Kidney (tissue), 14 donors: ENCODE measurements around the gene EN1. TPM values are rescaled to one million over a fixed set of nuclear protein-coding genes. Genes with fewer than 3 reads are reported as not detected.

Experiments used
- DNase-seq, 5 donors: peaks; one replicate each; pipeline ENCODE4 v3.0.0-alpha.2; 2013 to 2020
- FAIRE-seq: peaks from 2 replicates; lab custom pipeline; 2012; peaks lifted over from hg19 to GRCh38; lab: Jason Lieb, UNC
- H3K27ac ChIP-seq, 2 donors: one replicate each; pipeline ENCODE4 v1.7.0; 2013; ENCODE audit warnings: low read depth in 2 of 2, low read length in 2 of 2, inconsistent platforms in 1 of 2
- H3K27me3 ChIP-seq: one replicate; pipeline ENCODE4 v1.7.1; 2013; ENCODE audit warnings: low read length, inconsistent platforms; ENCODE audit not compliant: control insufficient read depth, insufficient read depth
- H3K36me3 ChIP-seq, 3 donors: one replicate each; pipeline versions ENCODE4 v1.7.0 to v1.7.1; 2013; ENCODE audit warnings: low read length in 3 of 3, control low read depth in 1 of 3, inconsistent platforms in 1 of 3; ENCODE audit not compliant: insufficient read depth in 3 of 3, control insufficient read depth in 2 of 3
- H3K4me1 ChIP-seq, 3 donors: one replicate each; pipeline versions ENCODE4 v1.7.0 to v1.7.1; 2013; ENCODE audit warnings: low read length in 3 of 3, inconsistent platforms in 1 of 3, low read depth in 1 of 3; ENCODE audit not compliant: control insufficient read depth in 2 of 3, insufficient read depth in 2 of 3
- H3K4me3 ChIP-seq, 3 donors: one replicate each; pipeline versions ENCODE4 v1.7.0 to v1.8.1; 2013; ENCODE audit warnings: low read length in 3 of 3, control low read depth in 1 of 3, inconsistent platforms in 1 of 3
- H3K9ac ChIP-seq, 3 donors: one replicate each; pipeline versions ENCODE4 v1.7.0 to v1.7.1; 2013; ENCODE audit warnings: low read length in 3 of 3, control low read depth in 1 of 3, inconsistent platforms in 1 of 3
- H3K9me3 ChIP-seq, 3 donors: one replicate each; pipeline versions ENCODE4 v1.7.0 to v1.7.1; 2013; ENCODE audit warnings: low read length in 3 of 3, control low read depth in 1 of 3, inconsistent platforms in 1 of 3; ENCODE audit not compliant: control insufficient read depth in 2 of 3, insufficient read depth in 1 of 3
- CTCF ChIP-seq: IDR thresholded peaks from 3 replicates; pipeline ENCODE4 v1.5.1; 2012; ENCODE audit warnings: mild to moderate bottlenecking, moderate library complexity, borderline replicate concordance; ENCODE audit not compliant: insufficient read depth; ENCODE audit errors: extremely low read depth
- intact Hi-C: fragments of 100-400 bp; cut with DNase I; formaldehyde crosslinking; loops from one replicate; pipeline ENCODE4 v1.11.1; 2022
- polyA plus RNA-seq: library from polyadenylated mRNA; stranded (reverse); fragments of 350-450 nt; fragmentation: Illumina TruSeq; extraction: RNeasy Lipid Tissue Mini Kit (QIAGEN cat#74804); gene quantifications from one replicate; pipeline ENCODE4 v1.2.3, GENCODE V29; 2014; ENCODE audit warnings: low read depth, low replicate concordance; ENCODE audit not compliant: insufficient read depth
- total RNA-seq: library from RNA; stranded (reverse); fragmentation: NEBNext Ultra II Directional; extraction: Animal tissue kit (Norgen Biotek cat#: 25700); gene quantifications from one replicate; pipeline ENCODE4 v1.2.1, GENCODE V29; 2021
- donor health status: control.
- donor health status: control.
- donor health status: control.
- donor health status: control.
- donor health status: control.
- donor health status: DM: yes; HTN: yes; CAD: no.
- donor health status: Normal renal cell carcinoma (clear cell type).

Gene EN1
- total and polyA plus RNA-seq, 2 donors from 2014 or later = 0.16 TPM; not detected in 1

- H3K4me1 ChIP-seq = no peaks in the 10 kb centered on the region
- no peak overlapping the region for H3K9ac ChIP-seq
- peak in 1 of 5 donors; percentile 12 for DNase-seq
- intact Hi-C loops = no loop called here
- peaks cover 11% of the 10 kb centered on the region for H3K27me3 ChIP-seq
- no peaks in the 10 kb centered on the region for H3K36me3 ChIP-seq
- no peak overlapping the region for H3K27ac ChIP-seq
- TF ChIP-seq CTCF = no peak
- no peak overlapping the region for H3K4me3 ChIP-seq
- no peak for FAIRE-seq
- H3K9me3 ChIP-seq = no peaks in the 10 kb centered on the region
These were observed 25.4 kb downstream of the EN1 start for GRCh38 chr2:118822015-118822414.

- DNase-seq = peak in 1 of 5 donors; percentile 21
- H3K9me3 ChIP-seq = no peaks in the 10 kb centered on the region
- no peak for TF ChIP-seq CTCF
- no peak overlapping the region for H3K9ac ChIP-seq
- H3K4me3 ChIP-seq = no peak overlapping the region
- intact Hi-C loops = no loop called here
- H3K4me1 ChIP-seq = no peaks in the 10 kb centered on the region
- H3K36me3 ChIP-seq = no peaks in the 10 kb centered on the region
- peaks cover 2% of the 10 kb centered on the region for H3K27me3 ChIP-seq
- no peak for FAIRE-seq
- no peak overlapping the region for H3K27ac ChIP-seq
These were observed 30.0 kb downstream of the EN1 start for GRCh38 chr2:118817469-118817868.

GRCh38 chr2:118816669-118817068 is 30.8 kb downstream of the EN1 start:
- Histone ChIP-seq H3K4me3 (no peak overlapping the region), H3K36me3 (no peaks in the 10 kb centered on the region), H3K9ac (no peak overlapping the region), H3K27me3 (peaks cover 4% of the 10 kb centered on the region), H3K4me1 (no peaks in the 10 kb centered on the region), H3K9me3 (no peaks in the 10 kb centered on the region), H3K27ac (no peak overlapping the region)
- DNase-seq = no peak
- intact Hi-C loops = no loop called here
- no peak for FAIRE-seq
- TF ChIP-seq CTCF = no peak

- FAIRE-seq (no peak), DNase-seq (peak in 1 of 5 donors; percentile 11)
- Histone ChIP-seq H3K27me3 (peaks cover 4% of the 10 kb centered on the region), H3K4me3 (no peak overlapping the region), H3K36me3 (no peaks in the 10 kb centered on the region), H3K9me3 (no peaks in the 10 kb centered on the region), H3K9ac (no peak overlapping the region), H3K4me1 (no peaks in the 10 kb centered on the region), H3K27ac (no peak overlapping the region)
- intact Hi-C loops = no loop called here
- TF ChIP-seq CTCF = no peak
These were observed 31.7 kb downstream of the EN1 start for GRCh38 chr2:118815731-118816130.
